CD14-positive monocyte (primary cell): ENCODE data around the gene INPP5B. TPM values are rescaled to one million over a fixed set of nuclear protein-coding genes. Genes with fewer than 3 reads are reported as not detected.

Source experiments
- DNase-seq, 3 donors: peaks; one replicate each; pipeline ENCODE4 v3.0.0-alpha.2; 2011 to 2022
- H2AFZ ChIP-seq: 2 replicates; pipeline ENCODE4 v1.6.0; 2012; ENCODE audit warnings: mild to moderate bottlenecking, low read depth, low read length, inconsistent platforms; ENCODE audit not compliant: insufficient read depth, poor library complexity, severe bottlenecking
- H3K27ac ChIP-seq, 2 donors: 1 replicate in 1 of 2; 2 replicates in 1 of 2; pipeline ENCODE4 v1.5.1; 2012 to 2013; ENCODE audit warnings: low read length in 2 of 2, control low read depth in 1 of 2, inconsistent platforms in 1 of 2, low read depth in 1 of 2, mild to moderate bottlenecking in 1 of 2
- H3K27me3 ChIP-seq, 2 donors: one replicate each; pipeline versions ENCODE4 v1.6.0 to v1.6.1; 2011 to 2013; ENCODE audit warnings: low read length in 2 of 2; ENCODE audit not compliant: control insufficient read depth in 2 of 2, insufficient read depth in 2 of 2
- H3K36me3 ChIP-seq, 2 donors: replicated peaks in 1 of 2; 1 replicate in 1 of 2; 2 replicates in 1 of 2; pipeline versions ENCODE4 v1.5.1 to v1.6.1; 2012 to 2013; ENCODE audit warnings: low read length in 2 of 2, control low read depth in 1 of 2, inconsistent platforms in 1 of 2, mild to moderate bottlenecking in 1 of 2; ENCODE audit not compliant: insufficient read depth in 2 of 2, control insufficient read depth in 1 of 2
- H3K4me1 ChIP-seq, 2 donors: 1 replicate in 1 of 2; 2 replicates in 1 of 2; pipeline versions ENCODE4 v1.5.1 to v1.6.1; 2012 to 2013; ENCODE audit warnings: low read length in 2 of 2, control low read depth in 1 of 2, inconsistent platforms in 1 of 2, mild to moderate bottlenecking in 1 of 2, moderate library complexity in 1 of 2; ENCODE audit not compliant: insufficient read depth in 2 of 2, control insufficient read depth in 1 of 2
- H3K4me2 ChIP-seq: replicated peaks from 2 replicates; pipeline ENCODE3; 2012; ENCODE audit warnings: low read length, moderate library complexity, mild to moderate bottlenecking; ENCODE audit not compliant: poor library complexity, severe bottlenecking; ENCODE audit errors: extremely low read depth
- H3K4me3 ChIP-seq, 3 experiments: fragments of 200-600 bp in 1 of 3; sonication (generic) in 1 of 3; replicated peaks in 1 of 3; 1 replicate in 2 of 3; 2 replicates in 1 of 3; pipeline ENCODE4 v1.5.1; 2011 to 2013; ENCODE audit warnings: low read length in 3 of 3, mild to moderate bottlenecking in 3 of 3, control low read depth in 2 of 3, low read depth in 2 of 3, inconsistent platforms in 1 of 3, moderate library complexity in 1 of 3
- H3K79me2 ChIP-seq: 2 replicates; pipeline ENCODE4 v1.6.0; 2012; ENCODE audit warnings: mild to moderate bottlenecking, control low read depth, inconsistent platforms, low read length, moderate library complexity; ENCODE audit not compliant: insufficient read depth
- H3K9ac ChIP-seq: 2 replicates; pipeline ENCODE4 v1.6.0; 2017; ENCODE audit warnings: low read length, mild to moderate bottlenecking; ENCODE audit not compliant: insufficient read depth, poor library complexity, severe bottlenecking
- H3K9me3 ChIP-seq, 2 donors: replicated peaks in 1 of 2; 1 replicate in 1 of 2; 2 replicates in 1 of 2; pipeline versions ENCODE4 v1.5.1 to v1.6.1; 2012 to 2013; ENCODE audit warnings: low read length in 2 of 2, control low read depth in 1 of 2; ENCODE audit not compliant: control insufficient read depth in 1 of 2, insufficient read depth in 1 of 2
- H4K20me1 ChIP-seq: 2 replicates; pipeline ENCODE4 v1.6.0; 2012; ENCODE audit warnings: mild to moderate bottlenecking, low read length, control low read depth, moderate library complexity; ENCODE audit not compliant: insufficient read depth
- H3K27ac Mint-ChIP-seq, 7 donors: one replicate each; pipeline ENCODE4 v1.8.0; 2020; ENCODE audit warnings: mild to moderate bottlenecking in 7 of 7, mixed read lengths in 7 of 7, moderate library complexity in 6 of 7, inconsistent platforms in 2 of 7
- H3K27me3 Mint-ChIP-seq, 3 donors: one replicate each; pipeline ENCODE4 v1.8.0; 2021 to 2022; ENCODE audit warnings: low read depth in 3 of 3, mild to moderate bottlenecking in 3 of 3, mixed read lengths in 3 of 3, moderate library complexity in 3 of 3, inconsistent platforms in 1 of 3
- H3K36me3 Mint-ChIP-seq, 2 donors: one replicate each; pipeline ENCODE4 v1.8.0; 2020; ENCODE audit warnings: mixed read lengths in 2 of 2, inconsistent platforms in 1 of 2, mild to moderate bottlenecking in 1 of 2
- H3K4me1 Mint-ChIP-seq: one replicate; pipeline ENCODE4 v1.8.0; 2020; ENCODE audit warnings: mild to moderate bottlenecking, mixed read lengths
- H3K4me3 Mint-ChIP-seq, 2 donors: one replicate each; pipeline ENCODE4 v1.8.0; 2020; ENCODE audit warnings: mild to moderate bottlenecking in 2 of 2, mixed read lengths in 2 of 2, moderate library complexity in 1 of 2
- H3K9me3 Mint-ChIP-seq, 7 donors: one replicate each; pipeline ENCODE4 v1.8.0; 2020 to 2022; ENCODE audit warnings: mixed read lengths in 7 of 7, mild to moderate bottlenecking in 6 of 7, moderate library complexity in 6 of 7, inconsistent platforms in 2 of 7
- WGBS: methylation state at CpG from one replicate; pipeline ENCODE4 v1.1.5; 2013; ENCODE audit warnings: missing lambda C conversion rate; ENCODE audit not compliant: insufficient coverage; 5-methylcytosine and 5-hydroxymethylcytosine counted together
- intact Hi-C, 2 donors: fragments of 100-400 bp; cut with micrococcal nuclease; formaldehyde crosslinking; loops; one replicate each; pipeline versions ENCODE4 v1.15.0 to v1.15.1; 2023
- polyA plus RNA-seq, 3 donors: library from polyadenylated mRNA; depleted of rRNA in 1 of 3; unstranded in 2 of 3; stranded (reverse) in 1 of 3; fragments of 300-500 nt in 2 of 3; fragments of >200 nt in 1 of 3; fragmentation: Illumina TruSeq in 2 of 3; gene quantifications; 1 replicate in 2 of 3; 2 replicates in 1 of 3; pipeline ENCODE4 v1.2.3, GENCODE V29; 2012 to 2021
- TF ChIP-seq, protein P1 (sequence below): fragments of 200-600 bp; IDR thresholded peaks from one replicate; pipeline ENCODE4 v1.8.0; 2022; ENCODE audit warnings: antibody characterized with exemption, mild to moderate bottlenecking

INPP5B gene
- polyA plus RNA-seq, 3 donors: 3.0 to 13.1 (median 5.8) TPM

GRCh38 chr1:37945743-37946702 is 830 bp downstream of the INPP5B start:
- H3K9ac ChIP-seq: peak overlapping the region; percentile 74
- peaks cover 24 to 28% of the 10 kb centered on the region in 2 donors for H3K4me1 ChIP-seq
- peak overlapping the region; percentile 83 to 97 (median 93) for H3K27ac Mint-ChIP-seq
- no peaks in the 10 kb centered on the region for H3K27me3 ChIP-seq
- H3K36me3 ChIP-seq: peaks cover 15 to 18% of the 10 kb centered on the region in 2 donors
- no peaks in the 10 kb centered on the region for H3K9me3 ChIP-seq
- H3K4me3 ChIP-seq: peak overlapping the region; percentile 78 to 86 (median 79)
- peak overlapping the region; percentile 90 for H2AFZ ChIP-seq
- H3K4me2 ChIP-seq: peak overlapping the region; percentile 83
- no peaks in the 10 kb centered on the region for H4K20me1 ChIP-seq
- H3K36me3 Mint-ChIP-seq: peaks cover 14 to 33% of the 10 kb centered on the region in 2 donors
- TF ChIP-seq, protein P1, sequence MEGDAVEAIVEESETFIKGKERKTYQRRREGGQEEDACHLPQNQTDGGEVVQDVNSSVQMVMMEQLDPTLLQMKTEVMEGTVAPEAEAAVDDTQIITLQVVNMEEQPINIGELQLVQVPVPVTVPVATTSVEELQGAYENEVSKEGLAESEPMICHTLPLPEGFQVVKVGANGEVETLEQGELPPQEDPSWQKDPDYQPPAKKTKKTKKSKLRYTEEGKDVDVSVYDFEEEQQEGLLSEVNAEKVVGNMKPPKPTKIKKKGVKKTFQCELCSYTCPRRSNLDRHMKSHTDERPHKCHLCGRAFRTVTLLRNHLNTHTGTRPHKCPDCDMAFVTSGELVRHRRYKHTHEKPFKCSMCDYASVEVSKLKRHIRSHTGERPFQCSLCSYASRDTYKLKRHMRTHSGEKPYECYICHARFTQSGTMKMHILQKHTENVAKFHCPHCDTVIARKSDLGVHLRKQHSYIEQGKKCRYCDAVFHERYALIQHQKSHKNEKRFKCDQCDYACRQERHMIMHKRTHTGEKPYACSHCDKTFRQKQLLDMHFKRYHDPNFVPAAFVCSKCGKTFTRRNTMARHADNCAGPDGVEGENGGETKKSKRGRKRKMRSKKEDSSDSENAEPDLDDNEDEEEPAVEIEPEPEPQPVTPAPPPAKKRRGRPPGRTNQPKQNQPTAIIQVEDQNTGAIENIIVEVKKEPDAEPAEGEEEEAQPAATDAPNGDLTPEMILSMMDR: no peak
- 77% methylated on average over 14 of the region's 23 CpGs for WGBS
- H3K27ac ChIP-seq: peak overlapping the region; percentile 44 to 79
- no peaks in the 10 kb centered on the region for H3K9me3 Mint-ChIP-seq
- peak in 2 of 3 donors; percentile 34 to 48 for DNase-seq
- H3K4me1 Mint-ChIP-seq: peaks cover 36% of the 10 kb centered on the region
- H3K79me2 ChIP-seq: peaks cover 15% of the 10 kb centered on the region
- H3K27me3 Mint-ChIP-seq: no peaks in the 10 kb centered on the region
- intact Hi-C loops: no loop called here
- H3K4me3 Mint-ChIP-seq: peak overlapping the region; percentile 94 to 99

GRCh38 chr1:37945251-37945650 is 1.6 kb downstream of the INPP5B start:
- Histone ChIP-seq H3K4me3 (no peak overlapping the region), H3K9ac (no peak overlapping the region), H3K79me2 (peaks cover 15% of the 10 kb centered on the region), H2AFZ (no peak overlapping the region), H3K9me3 (no peaks in the 10 kb centered on the region), H3K27ac (peak overlapping the region in 1 of 2 donors; percentile 79), H4K20me1 (no peaks in the 10 kb centered on the region), H3K36me3 (peaks cover 23 to 26% of the 10 kb centered on the region in 2 donors), H3K4me1 (peaks cover 23 to 28% of the 10 kb centered on the region in 2 donors), H3K4me2 (no peak overlapping the region), H3K27me3 (no peaks in the 10 kb centered on the region)
- TF ChIP-seq, protein P1: no peak
- Mint-ChIP-seq H3K36me3 (peaks cover 19 to 40% of the 10 kb centered on the region in 2 donors), H3K27me3 (no peaks in the 10 kb centered on the region), H3K4me3 (no peak overlapping the region), H3K9me3 (no peaks in the 10 kb centered on the region), H3K27ac (peak overlapping the region in 1 of 7 donors; percentile 96), H3K4me1 (peaks cover 32% of the 10 kb centered on the region)
- 73% methylated on average over 2 of the region's 5 CpGs for WGBS
- no peak for DNase-seq
- intact Hi-C loops: no loop called here
